Esophagus squamous epithelium (tissue), 4 donors: ENCODE measurements around the gene ANKS1B.

Experiments used
- POLR2A ChIP-seq, 4 donors: fragments of 450-650 bp; IDR thresholded peaks; one replicate each; pipeline ENCODE4 v1.6.1; 2017; ENCODE audit warnings: antibody characterized with exemption in 4 of 4, mild to moderate bottlenecking in 4 of 4, moderate library complexity in 3 of 4
- TF ChIP-seq, protein P1 (sequence below), 6 experiments: fragments of 450-650 bp in 4 of 6; fragments of 200-600 bp in 2 of 6; sonication (generic) in 2 of 6; IDR thresholded peaks; one replicate each; pipeline ENCODE4 v1.5.1; 2016 to 2019; ENCODE audit warnings: antibody characterized with exemption in 6 of 6, mild to moderate bottlenecking in 4 of 6, moderate library complexity in 4 of 6

GRCh38 chr12:98823012-98823411, 1161.7 kb downstream of the ANKS1B start:
- TF ChIP-seq, protein P1, sequence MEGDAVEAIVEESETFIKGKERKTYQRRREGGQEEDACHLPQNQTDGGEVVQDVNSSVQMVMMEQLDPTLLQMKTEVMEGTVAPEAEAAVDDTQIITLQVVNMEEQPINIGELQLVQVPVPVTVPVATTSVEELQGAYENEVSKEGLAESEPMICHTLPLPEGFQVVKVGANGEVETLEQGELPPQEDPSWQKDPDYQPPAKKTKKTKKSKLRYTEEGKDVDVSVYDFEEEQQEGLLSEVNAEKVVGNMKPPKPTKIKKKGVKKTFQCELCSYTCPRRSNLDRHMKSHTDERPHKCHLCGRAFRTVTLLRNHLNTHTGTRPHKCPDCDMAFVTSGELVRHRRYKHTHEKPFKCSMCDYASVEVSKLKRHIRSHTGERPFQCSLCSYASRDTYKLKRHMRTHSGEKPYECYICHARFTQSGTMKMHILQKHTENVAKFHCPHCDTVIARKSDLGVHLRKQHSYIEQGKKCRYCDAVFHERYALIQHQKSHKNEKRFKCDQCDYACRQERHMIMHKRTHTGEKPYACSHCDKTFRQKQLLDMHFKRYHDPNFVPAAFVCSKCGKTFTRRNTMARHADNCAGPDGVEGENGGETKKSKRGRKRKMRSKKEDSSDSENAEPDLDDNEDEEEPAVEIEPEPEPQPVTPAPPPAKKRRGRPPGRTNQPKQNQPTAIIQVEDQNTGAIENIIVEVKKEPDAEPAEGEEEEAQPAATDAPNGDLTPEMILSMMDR (IDR thresholded peaks at IDR 0.05) = no peak
- no peak for TF ChIP-seq POLR2A (IDR thresholded peaks at IDR 0.05)
